ENCODE results near the gene TMEM161B.
A peak's percentile ranks its signal among the peaks of the same experiment; 100 is the strongest.

The TMEM161B gene

DNA sequence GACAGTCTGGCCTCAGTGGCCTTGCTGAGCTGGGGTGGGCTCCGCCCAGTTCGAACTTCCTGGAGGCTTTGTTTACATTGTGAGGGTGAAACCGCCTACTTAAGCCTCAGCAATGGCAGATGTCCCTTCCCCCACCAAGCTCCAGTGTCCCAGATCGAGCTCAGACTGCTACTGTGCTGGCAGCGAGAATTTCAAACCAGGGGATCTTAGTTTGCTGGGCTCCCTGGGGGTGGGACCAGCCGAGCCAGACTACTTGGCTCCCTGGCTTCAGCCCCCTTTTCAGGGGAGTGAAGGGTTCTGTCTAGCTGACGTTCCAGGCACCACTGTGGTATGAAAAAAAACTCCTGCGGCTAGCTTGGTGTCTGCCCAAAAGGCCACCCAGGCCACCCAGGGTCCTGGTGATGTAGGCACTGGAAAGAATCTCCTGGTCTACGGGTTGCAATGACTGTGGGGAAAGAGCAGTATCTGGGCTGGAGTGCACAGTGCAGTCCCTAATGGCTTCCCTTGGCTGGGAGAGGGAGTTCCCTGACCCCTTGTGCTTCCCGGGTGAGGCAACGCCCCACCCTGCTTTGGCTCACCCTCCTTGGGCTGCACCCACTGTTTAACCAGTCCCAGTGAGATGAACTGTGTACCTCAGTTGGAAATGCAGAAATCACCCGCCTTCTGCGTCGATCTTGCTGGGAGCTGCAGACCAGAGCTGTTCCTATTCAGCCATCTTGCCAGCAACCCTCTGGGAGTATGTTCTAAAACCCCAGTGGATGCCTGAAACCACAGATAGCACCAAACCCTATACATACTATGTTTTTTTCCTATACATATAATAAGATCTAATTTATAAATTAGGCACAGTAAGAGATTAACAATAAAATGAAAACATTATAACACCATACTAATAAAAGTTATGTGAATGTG is 95.5 kb downstream of the TMEM161B start:
- peaks cover 10% of the 10 kb centered on the region for H3K27me3 Mint-ChIP-seq
- no peak for ATAC-seq
- no peak overlapping the region for H3K4me3 Mint-ChIP-seq
- no peaks in the 10 kb centered on the region for H3K36me3 Mint-ChIP-seq
- no peak overlapping the region for H3K27ac Mint-ChIP-seq
- no peaks in the 10 kb centered on the region for H3K4me1 Mint-ChIP-seq
- peaks cover 26% of the 10 kb centered on the region for H3K9me3 Mint-ChIP-seq

DNA sequence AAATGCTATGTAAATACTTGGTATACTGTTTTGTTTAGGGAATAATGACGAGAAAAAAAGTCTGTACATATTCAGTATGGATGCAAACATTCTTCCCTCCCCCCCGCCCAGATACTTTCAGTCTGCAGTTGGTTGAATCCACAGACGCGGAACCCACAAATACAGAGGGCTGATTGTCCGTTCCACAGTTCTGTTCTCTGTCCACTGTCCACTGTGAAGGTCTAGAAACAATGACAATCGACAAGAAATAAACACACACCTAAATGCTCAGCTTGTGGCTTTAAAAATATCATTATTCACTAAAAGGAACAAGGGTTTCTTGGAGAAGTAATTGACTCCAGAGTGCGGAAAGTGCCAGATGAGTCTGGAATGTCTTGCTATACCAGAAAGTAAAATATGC is 109.1 kb downstream of the TMEM161B start:
- Mint-ChIP-seq H3K4me3 (no peak overlapping the region), H3K27me3 (peaks cover 25% of the 10 kb centered on the region), H3K9me3 (peaks cover 4% of the 10 kb centered on the region), H3K4me1 (no peaks in the 10 kb centered on the region), H3K27ac (no peak overlapping the region), H3K36me3 (no peaks in the 10 kb centered on the region)
- ATAC-seq = no peak

DNA sequence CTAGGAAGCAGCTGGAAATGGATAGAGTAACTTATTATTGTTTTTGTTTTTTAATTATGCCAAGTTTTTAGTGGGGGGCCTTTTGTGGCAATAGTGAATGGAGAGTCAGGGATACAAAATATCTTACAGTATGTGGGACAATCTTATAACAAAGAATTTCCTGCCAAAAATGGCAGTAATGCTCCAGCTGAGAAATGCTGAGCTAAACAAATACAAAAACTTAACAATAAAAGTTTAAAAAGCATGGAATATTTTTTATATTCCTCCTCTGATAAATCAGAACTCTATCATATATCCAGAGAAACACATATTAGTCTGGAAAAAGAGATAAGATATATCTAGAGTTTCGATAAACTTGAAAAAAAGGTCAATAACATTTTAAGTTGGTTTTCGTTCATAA is 110.6 kb downstream of the TMEM161B start:
- ATAC-seq = no peak
- Mint-ChIP-seq H3K36me3 (no peaks in the 10 kb centered on the region), H3K4me3 (no peak overlapping the region), H3K9me3 (peaks cover 4% of the 10 kb centered on the region), H3K27ac (no peak overlapping the region), H3K4me1 (no peaks in the 10 kb centered on the region), H3K27me3 (peaks cover 37% of the 10 kb centered on the region)

DNA sequence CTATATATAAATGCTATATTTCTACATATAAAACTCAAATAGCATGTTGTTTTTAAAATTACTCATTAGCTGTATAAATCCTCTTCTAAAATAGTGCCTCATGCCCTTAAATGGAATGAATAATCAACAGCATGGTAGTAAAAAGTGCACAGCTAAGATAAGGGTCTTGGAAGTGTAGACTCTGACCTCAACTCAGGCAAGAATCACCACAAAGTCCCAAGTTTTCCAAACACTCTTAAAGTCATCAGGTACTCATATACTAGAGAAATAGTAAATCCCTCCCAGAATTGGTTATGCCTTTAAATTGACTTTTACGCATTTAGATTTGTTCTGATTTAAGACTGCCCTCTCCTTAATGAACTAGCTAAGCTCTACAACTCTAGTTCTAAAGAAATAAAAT is 113.8 kb downstream of the TMEM161B start:
- no peaks in the 10 kb centered on the region for H3K36me3 Mint-ChIP-seq
- no peak for ATAC-seq
- H3K9me3 Mint-ChIP-seq = peaks cover 5% of the 10 kb centered on the region
- H3K27ac Mint-ChIP-seq = no peak overlapping the region
- H3K4me1 Mint-ChIP-seq = no peaks in the 10 kb centered on the region
- no peak overlapping the region for H3K4me3 Mint-ChIP-seq
- H3K27me3 Mint-ChIP-seq = peaks cover 52% of the 10 kb centered on the region

DNA sequence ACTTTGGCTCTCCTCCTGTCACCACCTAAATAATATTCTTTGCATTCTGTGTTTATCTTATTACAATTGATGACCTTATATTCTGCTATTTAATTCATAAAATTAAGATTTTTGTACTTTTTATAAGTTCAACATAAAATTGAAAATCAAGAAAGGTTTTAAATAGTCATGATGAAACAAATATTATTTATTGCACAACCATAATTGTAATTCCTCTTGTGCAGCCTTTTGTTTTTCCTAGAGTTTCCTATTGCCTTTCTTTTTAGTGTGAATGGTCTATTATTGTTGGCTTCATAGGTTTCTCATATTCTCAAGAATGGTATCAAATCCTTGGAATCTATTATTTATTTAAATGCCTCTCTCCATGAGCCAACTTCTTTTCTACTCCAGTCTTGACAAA is 117.9 kb downstream of the TMEM161B start:
- no peak overlapping the region for H3K4me3 Mint-ChIP-seq
- no peaks in the 10 kb centered on the region for H3K4me1 Mint-ChIP-seq
- H3K27me3 Mint-ChIP-seq = peaks cover 33% of the 10 kb centered on the region
- H3K36me3 Mint-ChIP-seq = no peaks in the 10 kb centered on the region
- peaks cover 5% of the 10 kb centered on the region for H3K9me3 Mint-ChIP-seq
- no peak overlapping the region for H3K27ac Mint-ChIP-seq
- no peak for ATAC-seq

DNA sequence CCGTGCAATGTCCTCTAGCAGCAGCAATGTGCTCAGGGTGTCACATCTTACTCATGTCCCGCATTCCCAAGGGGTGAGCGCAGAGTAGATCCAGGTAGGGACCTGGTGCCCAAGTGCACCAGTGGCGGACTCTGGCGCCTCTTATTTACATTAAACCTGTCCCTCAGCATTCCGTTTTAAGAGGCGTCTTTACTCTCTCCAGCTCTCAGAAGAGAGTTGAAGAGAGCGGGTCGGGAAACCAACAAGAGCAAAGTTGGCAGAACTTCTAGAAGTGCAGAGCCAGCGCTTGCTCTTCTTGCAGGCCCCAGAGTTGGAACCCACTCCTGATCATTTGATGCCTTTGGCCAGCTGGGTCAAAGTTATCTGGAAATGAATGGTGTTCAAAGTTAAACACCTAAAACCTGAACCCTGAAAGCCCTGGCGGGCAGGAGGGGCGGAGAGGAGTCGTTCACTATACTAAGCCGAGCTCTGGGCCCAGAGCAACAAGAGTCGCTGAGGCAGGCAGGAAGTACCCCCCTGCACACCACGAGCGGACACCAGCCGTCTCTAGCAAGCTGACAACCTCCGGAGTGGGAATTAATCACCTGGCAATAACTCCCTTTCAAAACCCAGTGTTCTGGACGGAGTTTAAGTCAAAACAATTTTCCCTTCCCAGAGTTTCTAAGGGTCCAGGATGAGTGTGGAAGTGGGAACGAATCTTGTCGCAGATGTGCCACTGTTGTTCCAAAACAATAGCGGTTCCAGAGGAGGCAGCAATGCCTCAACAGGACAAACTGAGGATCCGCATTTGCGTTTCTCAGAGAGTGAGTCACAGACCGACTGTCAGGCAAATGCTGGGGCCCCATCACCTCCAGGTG is 122.8 kb downstream of the TMEM161B start:
- peak overlapping the region; percentile 0 for H3K4me3 Mint-ChIP-seq
- H3K9me3 Mint-ChIP-seq = no peaks in the 10 kb centered on the region
- H3K27me3 Mint-ChIP-seq = no peaks in the 10 kb centered on the region
- peaks cover 14% of the 10 kb centered on the region for H3K4me1 Mint-ChIP-seq
- ATAC-seq = no peak
- no peaks in the 10 kb centered on the region for H3K36me3 Mint-ChIP-seq
- no peak overlapping the region for H3K27ac Mint-ChIP-seq

DNA sequence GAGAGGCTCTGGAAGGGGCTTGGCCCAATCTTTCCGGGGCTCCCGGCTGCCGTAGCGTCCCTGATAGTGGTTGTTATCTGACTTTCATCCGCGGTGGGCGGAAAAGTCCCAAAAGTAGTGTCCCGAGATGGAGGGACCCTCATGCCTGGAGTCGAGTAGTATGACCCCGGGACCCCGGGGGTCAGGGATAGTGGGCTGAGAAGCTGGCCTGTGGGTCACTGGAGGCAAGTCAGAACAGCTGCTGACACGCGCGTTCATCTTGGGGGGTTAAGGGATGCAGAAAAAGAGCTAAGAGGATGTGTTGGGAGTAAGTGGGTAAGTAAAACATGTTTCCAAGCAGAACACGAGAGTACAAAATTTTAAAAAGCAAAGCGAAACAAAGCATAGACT is 123.4 kb downstream of the TMEM161B start:
- ATAC-seq = no peak
- H3K27me3 Mint-ChIP-seq = no peaks in the 10 kb centered on the region
- no peaks in the 10 kb centered on the region for H3K9me3 Mint-ChIP-seq
- peak overlapping the region; percentile 0 for H3K4me3 Mint-ChIP-seq
- H3K36me3 Mint-ChIP-seq = no peaks in the 10 kb centered on the region
- no peak overlapping the region for H3K27ac Mint-ChIP-seq
- peaks cover 14% of the 10 kb centered on the region for H3K4me1 Mint-ChIP-seq

All from stimulated activated memory B cell treated with anti-CD40 and anti-IgM and Interleukin-4, amounts not matched to agents 10 μg/mL and 1 μg/mL and 100 μg/mL, for 72 hours (primary cell).